Colonic mucosa (tissue), 4 donors: ENCODE results near the gene VPS33B. TPM values are rescaled to one million over a fixed set of nuclear protein-coding genes. Genes with fewer than 3 reads are reported as not detected.
A peak's percentile ranks its signal among the peaks of the same experiment; 100 is the strongest.

ENCODE experiments used
- DNase-seq: peaks from one replicate; pipeline ENCODE4 v3.0.0-alpha.2; 2020
- H3K27ac ChIP-seq: fragments of 200-600 bp; one replicate; pipeline ENCODE4 v1.8.0; 2021
- H3K27me3 ChIP-seq: fragments of 200-600 bp; one replicate; pipeline ENCODE4 v1.8.0; 2021
- H3K36me3 ChIP-seq: fragments of 200-600 bp; one replicate; pipeline ENCODE4 v1.8.0; 2021
- H3K4me1 ChIP-seq: fragments of 200-600 bp; one replicate; pipeline ENCODE4 v1.8.0; 2021; ENCODE audit warnings: mild to moderate bottlenecking
- H3K4me3 ChIP-seq: fragments of 200-600 bp; one replicate; pipeline ENCODE4 v1.8.0; 2021
- H3K9ac ChIP-seq, 2 donors: one replicate each; pipeline ENCODE4 v1.7.0; 2013; ENCODE audit warnings: control low read depth in 2 of 2, low read depth in 2 of 2, low read length in 2 of 2
- H3K9me3 ChIP-seq: fragments of 200-600 bp; one replicate; pipeline ENCODE4 v1.8.0; 2021
- CTCF ChIP-seq: fragments of 200-600 bp; IDR thresholded peaks from one replicate; pipeline ENCODE4 v1.8.0; 2022; ENCODE audit warnings: antibody characterized with exemption, mild to moderate bottlenecking
- intact Hi-C: fragments of 100-400 bp; cut with DNase I; formaldehyde crosslinking; loops from one replicate; pipeline ENCODE4 v1.14.1; 2022
- total RNA-seq, 2 donors: library from RNA; stranded (reverse); fragmentation: NEBNext Ultra II Directional in 1 of 2; extraction: Animal tissue kit (Norgen Biotek cat#: 25700) in 1 of 2; gene quantifications; one replicate each; pipeline ENCODE4 v1.2.1, GENCODE V29; 2021
- donor health status: healthy.
- donor health status: DM: no; HTN: no; CAD: no.
- donor health status: DM: no; HTN: no; CAD: no.

VPS33B gene
- total RNA-seq, 2 donors from 2014 or later: 18.0 to 18.1 TPM

- no peak overlapping the region for H3K9ac ChIP-seq
- no peaks in the 10 kb centered on the region for H3K9me3 ChIP-seq
- no peak overlapping the region for H3K4me3 ChIP-seq
- H3K27ac ChIP-seq: no peak overlapping the region
- no peaks in the 10 kb centered on the region for H3K27me3 ChIP-seq
- intact Hi-C loops: no loop called here
- H3K36me3 ChIP-seq: no peaks in the 10 kb centered on the region
- no peak for TF ChIP-seq CTCF
- H3K4me1 ChIP-seq: no peaks in the 10 kb centered on the region
- no peak for DNase-seq
Measured at GRCh38 chr15:91067036-91067435, 44.6 kb upstream of the VPS33B start.

GRCh38 chr15:91065505-91065904, 43.1 kb upstream of the VPS33B start:
- intact Hi-C loops: no loop called here
- no peaks in the 10 kb centered on the region for H3K4me1 ChIP-seq
- no peak for DNase-seq
- H3K27ac ChIP-seq: no peak overlapping the region
- H3K9ac ChIP-seq: no peak overlapping the region
- no peak for TF ChIP-seq CTCF
- H3K4me3 ChIP-seq: no peak overlapping the region
- no peaks in the 10 kb centered on the region for H3K36me3 ChIP-seq
- H3K27me3 ChIP-seq: no peaks in the 10 kb centered on the region
- H3K9me3 ChIP-seq: no peaks in the 10 kb centered on the region

GRCh38 chr15:91061997-91062396, 39.6 kb upstream of the VPS33B start:
- intact Hi-C loops: no loop called here
- TF ChIP-seq CTCF: no peak
- no peak overlapping the region for H3K4me3 ChIP-seq

GRCh38 chr15:91061230-91061629, 38.8 kb upstream of the VPS33B start:
- no peak for TF ChIP-seq CTCF
- H3K4me1 ChIP-seq: no peaks in the 10 kb centered on the region
- no peak overlapping the region for H3K27ac ChIP-seq
- no peak for DNase-seq
- intact Hi-C loops: no loop called here
- H3K9me3 ChIP-seq: no peaks in the 10 kb centered on the region
- H3K9ac ChIP-seq: no peak overlapping the region
- H3K36me3 ChIP-seq: no peaks in the 10 kb centered on the region
- peaks cover 2% of the 10 kb centered on the region for H3K27me3 ChIP-seq
- H3K4me3 ChIP-seq: no peak overlapping the region

More at GRCh38 chr15:91061997-91062396, 39.6 kb upstream of the VPS33B start:
- DNase-seq: no peak
- Histone ChIP-seq H3K27me3 (no peaks in the 10 kb centered on the region), H3K9ac (no peak overlapping the region), H3K4me1 (no peaks in the 10 kb centered on the region), H3K36me3 (no peaks in the 10 kb centered on the region), H3K27ac (no peak overlapping the region), H3K9me3 (no peaks in the 10 kb centered on the region)

GRCh38 chr15:91055548-91056331, 33.3 kb upstream of the VPS33B start:
- intact Hi-C loops: loop anchor here (2.0 kb wide), 2 partner anchors 169 to 215 kb away; no protein-coding TSS in a partner anchor
- H3K27me3 ChIP-seq: peaks cover 6% of the 10 kb centered on the region

More at GRCh38 chr15:91055548-91056331, 33.3 kb upstream of the VPS33B start:
- no peak overlapping the region for H3K9ac ChIP-seq
- H3K36me3 ChIP-seq: no peaks in the 10 kb centered on the region
- DNase-seq: peak; percentile 66
- no peak overlapping the region for H3K4me3 ChIP-seq
- peak; percentile 46 for TF ChIP-seq CTCF
- no peaks in the 10 kb centered on the region for H3K9me3 ChIP-seq
- no peak overlapping the region for H3K27ac ChIP-seq
- no peaks in the 10 kb centered on the region for H3K4me1 ChIP-seq
